HepG2 (cell line): ENCODE results near the gene HEPN1. TPM values are rescaled to one million over a fixed set of nuclear protein-coding genes. Genes with fewer than 3 reads are reported as not detected.

Experiments
- ATAC-seq: fragments of 200-7000 bp; cut with Tn5 transposase; 3 replicates; pipeline ENCODE4 v1.9.1; 2020; ENCODE audit warnings: mild to moderate bottlenecking, moderate library complexity
- BruUV-seq: library from RNA; stranded (reverse); fragments of 400-500 nt; replicated peaks from 2 replicates; lab custom pipeline; 2021; lab: Mats Ljungman, UMichigan
- CTCF ChIA-PET: fragments of 300-600 bp; formaldehyde crosslinking; extraction: SDS; loops from one replicate; lab custom pipeline; 2021; ENCODE audit warnings: low total read pairs, inconsistent platforms, low intra/inter-chr PET ratio; lab: Yijun Ruan, JAX
- POLR2A ChIA-PET: fragments of 350-600 bp; sonication (Branson Sonifier 250); formaldehyde crosslinking; loops from one replicate; lab custom pipeline; 2020; ENCODE audit warnings: antibody characterized with exemption, inconsistent platforms; lab: Yijun Ruan, JAX
- DNase-seq: peaks from one replicate; pipeline ENCODE4 v3.0.0-alpha.2; 2015; ENCODE audit warnings: low spot score
- FAIRE-seq: peaks from 3 replicates; lab custom pipeline; 2011; peaks lifted over from hg19 to GRCh38; lab: Jason Lieb, UNC
- H2AFZ ChIP-seq: one replicate; pipeline ENCODE4 v1.6.1; 2011; ENCODE audit warnings: low read length, inconsistent platforms
- H3K27ac ChIP-seq: fragments of 300-600 bp; 3 replicates; pipeline ENCODE4 v1.8.0; 2011; ENCODE audit warnings: mixed run types, mild to moderate bottlenecking, mixed read lengths, low read length, inconsistent platforms; ENCODE audit not compliant: insufficient read depth; ENCODE audit errors: extremely low read length
- H3K27me3 ChIP-seq, 2 experiments: fragments of 200-600 bp in 1 of 2; 2 replicates in 1 of 2; 3 replicates in 1 of 2; pipeline versions ENCODE4 v1.6.0 to v1.8.0; 2011; ENCODE audit warnings: low read length in 2 of 2, mild to moderate bottlenecking in 2 of 2, moderate library complexity in 2 of 2, inconsistent platforms in 1 of 2; ENCODE audit not compliant: insufficient read depth in 2 of 2, control insufficient read depth in 1 of 2
- H3K36me3 ChIP-seq, 2 experiments: fragments of 200-600 bp in 1 of 2; replicated peaks in 1 of 2; 2 replicates in 1 of 2; 3 replicates in 1 of 2; pipeline versions ENCODE4 v1.5.1 to v1.8.0; 2011; ENCODE audit warnings: low read length in 2 of 2, inconsistent platforms in 1 of 2; ENCODE audit not compliant: insufficient read depth in 2 of 2, control insufficient read depth in 1 of 2
- H3K4me1 ChIP-seq: 2 replicates; pipeline ENCODE4 v1.5.1; 2012; ENCODE audit warnings: low read length, inconsistent platforms; ENCODE audit not compliant: insufficient read depth
- H3K4me2 ChIP-seq: 2 replicates; pipeline ENCODE4 v1.6.0; 2011; ENCODE audit warnings: low read depth, low read length, inconsistent platforms
- H3K4me3 ChIP-seq, 3 experiments: fragments of 200-600 bp in 1 of 3; sonication (generic), shearing (Covaris generic) in 1 of 3; replicated peaks in 1 of 3; 2 replicates each; pipeline ENCODE4 v1.5.1; 2011 to 2016; ENCODE audit warnings: low read length in 3 of 3, inconsistent platforms in 2 of 3, low read depth in 2 of 3, mild to moderate bottlenecking in 2 of 3, control low read depth in 1 of 3, mixed read lengths in 1 of 3; ENCODE audit not compliant: insufficient read depth in 1 of 3
- H3K79me2 ChIP-seq: one replicate; pipeline ENCODE4 v1.6.1; 2011; ENCODE audit warnings: low read length, inconsistent platforms; ENCODE audit not compliant: insufficient read depth
- H3K9ac ChIP-seq: 2 replicates; pipeline ENCODE4 v1.6.0; 2011; ENCODE audit warnings: mild to moderate bottlenecking, low read depth, low read length, inconsistent platforms; ENCODE audit not compliant: insufficient read depth
- H3K9me3 ChIP-seq: 2 replicates; pipeline ENCODE4 v1.5.1; 2012; ENCODE audit warnings: mild to moderate bottlenecking, low read length
- H4K20me1 ChIP-seq: 2 replicates; pipeline ENCODE4 v1.6.0; 2011; ENCODE audit warnings: inconsistent platforms, mild to moderate bottlenecking, low read length, moderate library complexity; ENCODE audit not compliant: insufficient read depth
- BRD4 ChIP-seq: sonication (generic); formaldehyde crosslinking; IDR thresholded peaks from 2 replicates; pipeline ENCODE4 v1.4.0; 2020; ENCODE audit warnings: missing genetic modification reagents
- CCAR2 ChIP-seq: fragments of 200-400 bp; formaldehyde crosslinking; optimal IDR thresholded peaks from 2 replicates; pipeline ENCODE3; 2018; ENCODE audit warnings: low read depth, mild to moderate bottlenecking, low read length, moderate library complexity
- LCORL ChIP-seq, 2 experiments: fragments of 450-650 bp in 1 of 2; sonication (generic) in 1 of 2; formaldehyde crosslinking in 1 of 2; IDR thresholded peaks; 2 replicates each; pipeline versions ENCODE4 v1.5.0 to v1.6.1; 2017 to 2020; ENCODE audit warnings: antibody characterized with exemption in 1 of 2, missing genetic modification reagents in 1 of 2
- MEIS2 ChIP-seq: sonication (generic); formaldehyde crosslinking; IDR thresholded peaks from 2 replicates; pipeline ENCODE4 v1.9.0; 2021; ENCODE audit warnings: mild to moderate bottlenecking, missing genetic modification reagents
- NFKB2 ChIP-seq: sonication (generic); formaldehyde crosslinking; IDR thresholded peaks from 2 replicates; pipeline ENCODE4 v1.4.0; 2020; ENCODE audit warnings: missing genetic modification reagents, borderline replicate concordance
- NR3C1 ChIP-seq: sonication (generic); formaldehyde crosslinking; IDR thresholded peaks from 2 replicates; pipeline ENCODE4 v1.4.0; 2020; ENCODE audit warnings: missing genetic modification reagents
- PAWR ChIP-seq: sonication (generic); formaldehyde crosslinking; IDR thresholded peaks from 2 replicates; pipeline ENCODE4 v1.4.0; 2020; ENCODE audit warnings: missing genetic modification reagents, mild to moderate bottlenecking, borderline replicate concordance
- TEAD3 ChIP-seq: optimal IDR thresholded peaks from 2 replicates; pipeline ENCODE3; 2016; ENCODE audit warnings: borderline replicate concordance
- ZBTB20 ChIP-seq: sonication (generic); formaldehyde crosslinking; IDR thresholded peaks from 2 replicates; pipeline ENCODE4 v1.8.1; 2023; ENCODE audit warnings: missing genetic modification reagents, low read depth, mild to moderate bottlenecking, borderline replicate concordance
- ZNF331 ChIP-seq: sonication (generic); formaldehyde crosslinking; IDR thresholded peaks from 2 replicates; pipeline ENCODE4 v1.4.0; 2020; ENCODE audit warnings: missing genetic modification reagents
- ZNF34 ChIP-seq: sonication (generic); formaldehyde crosslinking; IDR thresholded peaks from 2 replicates; pipeline ENCODE4 v1.4.0; 2020; ENCODE audit warnings: mild to moderate bottlenecking, missing genetic modification reagents, borderline replicate concordance
- ZNF691 ChIP-seq: sonication (generic); formaldehyde crosslinking; IDR thresholded peaks from 2 replicates; pipeline ENCODE4 v1.4.0; 2020; ENCODE audit warnings: missing genetic modification reagents, low read depth, mild to moderate bottlenecking, borderline replicate concordance
- ZNF766 ChIP-seq: sonication (generic); formaldehyde crosslinking; IDR thresholded peaks from 2 replicates; pipeline ENCODE4 v1.5.0; 2020; ENCODE audit warnings: missing genetic modification reagents, borderline replicate concordance
- WGBS: methylation state at CpG from one replicate; pipeline ENCODE4 v1.1.6; 2017; ENCODE audit warnings: low lambda C conversion rate; 5-methylcytosine and 5-hydroxymethylcytosine counted together
- in situ Hi-C: cut with HindIII; loops from 2 replicates; pipeline ENCODE4 v1.10.0; 2017; ENCODE audit warnings: low pct_unique_long_range_greater_than_20kb; ENCODE audit not compliant: extremely low pct_ligation_motif_present
- intact Hi-C: fragments of 100-400 bp; cut with micrococcal nuclease; formaldehyde crosslinking; loops from one replicate; pipeline ENCODE4 v1.10.0; 2022; ENCODE audit not compliant: unreplicated experiment
- polyA plus RNA-seq, 8 experiments: library from polyadenylated mRNA; depleted of rRNA in 3 of 8; stranded (reverse) in 7 of 8; unstranded in 1 of 8; fragments of >200 nt; fragmentation: Illumina TruSeq in 4 of 8; extraction: Trizol in 4 of 8; gene quantifications; 2 replicates each; pipeline versions ENCODE4 v1.2.1 to v1.2.3, GENCODE V29; 2011 to 2016; ENCODE audit warnings: low read depth in 4 of 8, missing spikeins in 1 of 8, mixed read lengths in 1 of 8; ENCODE audit not compliant: insufficient read depth in 1 of 8
- total RNA-seq, 5 experiments: library from RNA; depleted of rRNA; stranded (reverse); fragments of >200 nt; fragmentation: Illumina TruSeq; extraction: Trizol; gene quantifications; 2 replicates each; pipeline ENCODE4 v1.2.3, GENCODE V29; 2016; ENCODE audit warnings: low read depth in 1 of 5
- TF ChIP-seq, protein P1 (sequence below): IDR thresholded peaks from 2 replicates; pipeline ENCODE4 v1.6.1; 2018; ENCODE audit warnings: missing genetic modification reagents, mild to moderate bottlenecking, missing compliant biosample characterization
- TF ChIP-seq, protein P2 (sequence below): sonication (generic); formaldehyde crosslinking; IDR thresholded peaks from 2 replicates; pipeline ENCODE4 v1.8.0; 2022; ENCODE audit warnings: mild to moderate bottlenecking, missing genetic modification reagents

Gene HEPN1
- total and polyA plus RNA-seq, 2 of the 13 experiments (the other 11 are each of a cell fraction or from before 2014, with no cell fraction given), result not detected

- peak overlapping the region in 2 of 3 experiments; percentile 6 to 64; a peak in 2 of 6 replicates for H3K4me3 ChIP-seq
- CTCF ChIA-PET, result no interaction called here
- peak overlapping the region; percentile 54 for H3K27ac ChIP-seq
- H3K79me2 ChIP-seq, result no peaks in the 10 kb centered on the region
- H2AFZ ChIP-seq, result no peak overlapping the region
- no peaks in the 10 kb centered on the region for H4K20me1 ChIP-seq
- no peaks in the 10 kb centered on the region for H3K36me3 ChIP-seq
- H3K4me1 ChIP-seq, result peaks cover 71% of the 10 kb centered on the region
- no peaks in the 10 kb centered on the region for H3K9me3 ChIP-seq
- no TSS peak for BruUV-seq
- POLR2A ChIA-PET, result interaction anchor here (1.2 to 1.6 kb wide), 3 partner anchors 71 to 259 kb away, joined by 3 to 5 read pairs (median 4); partner anchors contain the start of genes CCDC15 and TBRG1
- in situ Hi-C loops, result no loop called here
- peak; percentile 89 for DNase-seq
- ATAC-seq, result peak; percentile 63
- peaks cover 0 to 31% of the 10 kb centered on the region in 2 experiments; a peak in 4 of 5 replicates for H3K27me3 ChIP-seq
- FAIRE-seq, result peak; percentile 81
- intact Hi-C loops, result no loop called here
- H3K9ac ChIP-seq, result 0 out of 2 replicates have a peak overlapping the region, but pooled peaks have one; percentile 9
- H3K4me2 ChIP-seq, result peak overlapping the region; percentile 84
- 0% methylated on average over 10 of the region's 11 CpGs for WGBS
- TF ChIP-seq ZNF691 (CRISPR knock-in tag) (peak; percentile 21; the same call in 1 of the 2 replicates), CCAR2 (no peak), MEIS2 (CRISPR knock-in tag) (peak; percentile 67; the same call in 1 of the 2 replicates), BRD4 (CRISPR knock-in tag) (no peak), NFKB2 (CRISPR knock-in tag) (peak; percentile 34; the same call in 1 of the 2 replicates), NR3C1 (no peak), TEAD3 (CRISPR knock-in tag) (peak; percentile 71), ZBTB20 (CRISPR knock-in tag) (peak; percentile 30; the same call in 1 of the 2 replicates), ZNF766 (no peak), ZNF34 (CRISPR knock-in tag) (0 out of 2 replicates have a peak, but pooled peaks have one; percentile 57), PAWR (CRISPR knock-in tag) (0 out of 2 replicates have a peak, but pooled peaks have one; percentile 49), LCORL (IDR thresholded peaks at IDR 0.05) (no peak), LCORL (CRISPR knock-in tag; IDR thresholded peaks at IDR 0.05) (peak; percentile 94), ZNF331 (CRISPR knock-in tag) (peak; percentile 13; the same call in 1 of the 2 replicates)
- TF ChIP-seq, protein P1, sequence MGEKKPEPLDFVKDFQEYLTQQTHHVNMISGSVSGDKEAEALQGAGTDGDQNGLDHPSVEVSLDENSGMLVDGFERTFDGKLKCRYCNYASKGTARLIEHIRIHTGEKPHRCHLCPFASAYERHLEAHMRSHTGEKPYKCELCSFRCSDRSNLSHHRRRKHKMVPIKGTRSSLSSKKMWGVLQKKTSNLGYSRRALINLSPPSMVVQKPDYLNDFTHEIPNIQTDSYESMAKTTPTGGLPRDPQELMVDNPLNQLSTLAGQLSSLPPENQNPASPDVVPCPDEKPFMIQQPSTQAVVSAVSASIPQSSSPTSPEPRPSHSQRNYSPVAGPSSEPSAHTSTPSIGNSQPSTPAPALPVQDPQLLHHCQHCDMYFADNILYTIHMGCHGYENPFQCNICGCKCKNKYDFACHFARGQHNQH (CRISPR knock-in tag), result peak; percentile 44; the same call in 1 of the 2 replicates
- TF ChIP-seq, protein P2, sequence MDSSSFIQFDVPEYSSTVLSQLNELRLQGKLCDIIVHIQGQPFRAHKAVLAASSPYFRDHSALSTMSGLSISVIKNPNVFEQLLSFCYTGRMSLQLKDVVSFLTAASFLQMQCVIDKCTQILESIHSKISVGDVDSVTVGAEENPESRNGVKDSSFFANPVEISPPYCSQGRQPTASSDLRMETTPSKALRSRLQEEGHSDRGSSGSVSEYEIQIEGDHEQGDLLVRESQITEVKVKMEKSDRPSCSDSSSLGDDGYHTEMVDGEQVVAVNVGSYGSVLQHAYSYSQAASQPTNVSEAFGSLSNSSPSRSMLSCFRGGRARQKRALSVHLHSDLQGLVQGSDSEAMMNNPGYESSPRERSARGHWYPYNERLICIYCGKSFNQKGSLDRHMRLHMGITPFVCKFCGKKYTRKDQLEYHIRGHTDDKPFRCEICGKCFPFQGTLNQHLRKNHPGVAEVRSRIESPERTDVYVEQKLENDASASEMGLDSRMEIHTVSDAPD (CRISPR knock-in tag), result peak; percentile 90
Measured at GRCh38 chr11:124882339-124883071, 36.5 kb upstream of the HEPN1 start.
